PFSK-1 (cell line): ENCODE measurements around the gene SLC29A1.

Experiments
- POLR2AphosphoS5 ChIP-seq: IDR thresholded peaks from 2 replicates; pipeline ENCODE4 v1.6.1; 2012; ENCODE audit warnings: low read depth, mild to moderate bottlenecking, control low read depth, low read length, moderate library complexity
- TAF1 ChIP-seq: IDR thresholded peaks from 2 replicates; pipeline ENCODE4 v1.6.1; 2012; ENCODE audit warnings: low read length, control low read depth, borderline replicate concordance; ENCODE audit not compliant: insufficient read depth
- TF ChIP-seq, protein P1 (sequence below), 2 experiments: IDR thresholded peaks; 2 replicates each; pipeline versions ENCODE4 v1.6.1 to v1.8.0; 2011 to 2012; ENCODE audit warnings: low read depth in 2 of 2, low read length in 2 of 2, control low read depth in 1 of 2, inconsistent platforms in 1 of 2, mild to moderate bottlenecking in 1 of 2, moderate library complexity in 1 of 2; ENCODE audit not compliant: insufficient read depth in 1 of 2

DNA sequence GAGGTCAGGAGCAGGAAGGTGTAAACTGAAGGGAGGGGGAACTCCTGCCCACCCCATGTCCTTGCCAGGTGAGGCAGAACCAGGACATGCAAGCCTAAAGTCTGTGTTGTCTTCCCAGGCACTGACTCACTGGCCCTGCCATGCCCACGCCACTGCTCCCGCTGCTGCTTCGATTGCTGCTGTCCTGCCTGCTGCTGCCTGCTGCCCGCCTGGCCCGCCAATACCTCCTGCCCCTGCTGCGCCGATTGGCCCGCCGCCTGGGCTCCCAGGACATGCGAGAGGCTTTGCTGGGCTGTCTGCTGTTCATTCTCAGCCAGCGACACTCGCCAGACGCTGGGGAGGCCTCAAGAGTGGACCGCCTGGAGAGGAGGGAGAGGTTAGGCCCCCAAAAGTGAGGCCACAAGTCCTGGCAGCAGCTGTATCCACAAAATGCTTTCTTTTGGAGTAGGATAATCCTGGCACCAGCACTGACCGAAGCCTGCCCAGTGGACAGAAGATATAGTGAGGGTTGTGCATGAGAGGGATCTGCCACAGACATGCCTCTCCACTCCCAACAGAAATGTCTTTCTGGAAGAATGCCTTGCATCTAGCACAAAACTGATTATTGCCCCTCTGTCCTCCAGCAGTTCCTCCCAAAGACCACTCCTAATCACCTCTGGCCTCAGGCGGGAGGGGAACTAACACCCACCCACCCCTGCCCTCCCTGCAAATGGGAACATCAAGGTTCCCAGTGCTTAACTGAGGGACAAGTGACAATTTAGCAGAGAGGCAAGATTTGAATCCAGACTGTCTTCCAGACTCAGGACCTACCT lies 5.9 kb upstream of the SLC29A1 start:
- TF ChIP-seq POLR2AphosphoS5 (no peak), TAF1 (no peak)
- TF ChIP-seq, protein P1, sequence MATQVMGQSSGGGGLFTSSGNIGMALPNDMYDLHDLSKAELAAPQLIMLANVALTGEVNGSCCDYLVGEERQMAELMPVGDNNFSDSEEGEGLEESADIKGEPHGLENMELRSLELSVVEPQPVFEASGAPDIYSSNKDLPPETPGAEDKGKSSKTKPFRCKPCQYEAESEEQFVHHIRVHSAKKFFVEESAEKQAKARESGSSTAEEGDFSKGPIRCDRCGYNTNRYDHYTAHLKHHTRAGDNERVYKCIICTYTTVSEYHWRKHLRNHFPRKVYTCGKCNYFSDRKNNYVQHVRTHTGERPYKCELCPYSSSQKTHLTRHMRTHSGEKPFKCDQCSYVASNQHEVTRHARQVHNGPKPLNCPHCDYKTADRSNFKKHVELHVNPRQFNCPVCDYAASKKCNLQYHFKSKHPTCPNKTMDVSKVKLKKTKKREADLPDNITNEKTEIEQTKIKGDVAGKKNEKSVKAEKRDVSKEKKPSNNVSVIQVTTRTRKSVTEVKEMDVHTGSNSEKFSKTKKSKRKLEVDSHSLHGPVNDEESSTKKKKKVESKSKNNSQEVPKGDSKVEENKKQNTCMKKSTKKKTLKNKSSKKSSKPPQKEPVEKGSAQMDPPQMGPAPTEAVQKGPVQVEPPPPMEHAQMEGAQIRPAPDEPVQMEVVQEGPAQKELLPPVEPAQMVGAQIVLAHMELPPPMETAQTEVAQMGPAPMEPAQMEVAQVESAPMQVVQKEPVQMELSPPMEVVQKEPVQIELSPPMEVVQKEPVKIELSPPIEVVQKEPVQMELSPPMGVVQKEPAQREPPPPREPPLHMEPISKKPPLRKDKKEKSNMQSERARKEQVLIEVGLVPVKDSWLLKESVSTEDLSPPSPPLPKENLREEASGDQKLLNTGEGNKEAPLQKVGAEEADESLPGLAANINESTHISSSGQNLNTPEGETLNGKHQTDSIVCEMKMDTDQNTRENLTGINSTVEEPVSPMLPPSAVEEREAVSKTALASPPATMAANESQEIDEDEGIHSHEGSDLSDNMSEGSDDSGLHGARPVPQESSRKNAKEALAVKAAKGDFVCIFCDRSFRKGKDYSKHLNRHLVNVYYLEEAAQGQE (IDR thresholded peaks at IDR 0.05; ENCODE audit: insufficient read depth in 1 of 2, low read depth in 2 of 2, low read length in 2 of 2) = no peak
